ENCODE measurements around the gene NAT10. TPM values are rescaled to one million over a fixed set of nuclear protein-coding genes. Genes with fewer than 3 reads are reported as not detected.

NAT10 gene
- total RNA-seq, 4 donors from 2014 or later = 41.2 to 59.8 (median 48.2) TPM

DNA sequence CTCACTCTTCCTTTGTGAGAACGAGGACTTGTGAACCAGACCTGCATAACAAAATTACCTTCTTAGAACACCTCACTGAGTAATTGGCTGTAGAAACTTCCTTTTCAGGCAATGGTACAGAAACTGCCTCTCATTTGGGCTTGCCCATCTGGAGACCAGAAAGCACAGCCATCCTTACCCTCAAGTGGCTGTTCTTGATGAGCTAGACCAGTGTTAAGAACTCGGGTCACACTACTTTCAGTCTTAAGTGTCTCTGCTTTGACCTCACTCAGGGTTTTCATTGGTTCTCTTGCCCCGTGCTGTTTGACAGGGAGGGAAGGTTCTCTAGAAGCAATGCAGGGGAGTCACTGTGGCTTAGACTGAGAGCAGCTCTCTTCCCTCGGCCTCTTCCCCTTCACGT, 29.3 kb downstream of the NAT10 start:
- TF ChIP-seq CTCF (IDR thresholded peaks at IDR 0.05) (no peak), POLR2A (IDR thresholded peaks at IDR 0.05) (no peak), POLR2AphosphoS5 (IDR thresholded peaks at IDR 0.05) (no peak), EP300 (IDR thresholded peaks at IDR 0.05) (no peak)
- H3K27me3 ChIP-seq = no peaks in the 10 kb centered on the region
- peaks cover 100% of the 10 kb centered on the region for H3K36me3 ChIP-seq
- WGBS = 81% methylated on average over 5 of the region's 5 CpGs
- no peaks in the 10 kb centered on the region for H3K9me3 ChIP-seq
- no peaks in the 10 kb centered on the region for H3K4me1 ChIP-seq
- DNase-seq (ENCODE audit: low spot score in 2 of 2) = no peak
- no peak overlapping the region for H3K4me3 ChIP-seq
- H3K27ac ChIP-seq = no peak overlapping the region

GRCh38 chr11:34135439-34135838, 30.0 kb downstream of the NAT10 start:
- peaks cover 100% of the 10 kb centered on the region for H3K36me3 ChIP-seq
- H3K4me3 ChIP-seq = no peak overlapping the region
- H3K27ac ChIP-seq = no peak overlapping the region
- no peak for TF ChIP-seq POLR2A (IDR thresholded peaks at IDR 0.05)
- no peak for TF ChIP-seq EP300 (IDR thresholded peaks at IDR 0.05)
- no peak for TF ChIP-seq CTCF (IDR thresholded peaks at IDR 0.05)
- TF ChIP-seq POLR2AphosphoS5 (IDR thresholded peaks at IDR 0.05) = no peak
- WGBS = 97% methylated on average over 3 of the region's 3 CpGs
- no peak for DNase-seq (ENCODE audit: low spot score in 2 of 2)
- H3K9me3 ChIP-seq = no peaks in the 10 kb centered on the region
- H3K27me3 ChIP-seq = no peaks in the 10 kb centered on the region
- H3K4me1 ChIP-seq = no peaks in the 10 kb centered on the region

- DNase-seq (ENCODE audit: low spot score in 2 of 2) = no peak
- TF ChIP-seq EP300 (IDR thresholded peaks at IDR 0.05) (no peak), POLR2A (IDR thresholded peaks at IDR 0.05) (no peak), POLR2AphosphoS5 (IDR thresholded peaks at IDR 0.05) (no peak), CTCF (IDR thresholded peaks at IDR 0.05) (no peak)
- H3K36me3 ChIP-seq = peaks cover 100% of the 10 kb centered on the region
- no peaks in the 10 kb centered on the region for H3K9me3 ChIP-seq
- no peaks in the 10 kb centered on the region for H3K27me3 ChIP-seq
- H3K4me3 ChIP-seq = no peak overlapping the region
- H3K4me1 ChIP-seq = no peaks in the 10 kb centered on the region
- no peak overlapping the region for H3K27ac ChIP-seq
- 92% methylated on average over 8 of the region's 8 CpGs for WGBS
Measured at GRCh38 chr11:34136420-34136819, 31.0 kb downstream of the NAT10 start.

DNA sequence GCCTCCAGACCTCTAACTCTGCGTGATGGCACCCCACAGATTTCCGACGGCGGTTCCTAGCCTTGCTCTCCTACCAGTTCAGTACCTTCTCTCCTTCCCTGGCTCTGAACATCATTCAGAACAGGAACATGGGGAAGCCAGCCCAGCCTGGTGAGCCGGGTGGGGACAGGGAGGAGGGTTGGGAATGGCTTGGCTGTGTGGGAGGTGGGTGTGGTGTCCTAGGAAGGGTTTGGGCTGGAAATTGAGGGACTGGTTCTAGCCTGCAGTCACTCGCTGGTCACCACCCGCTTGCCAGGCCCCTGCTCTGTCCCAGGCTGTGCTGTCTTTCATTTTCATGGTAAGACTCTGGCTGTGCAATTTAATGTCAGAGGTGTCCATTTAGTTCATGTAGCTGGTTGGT, 33.9 kb downstream of the NAT10 start:
- H3K4me3 ChIP-seq = no peak overlapping the region
- H3K9me3 ChIP-seq = no peaks in the 10 kb centered on the region
- WGBS = 69% methylated on average over 7 of the region's 7 CpGs
- H3K4me1 ChIP-seq = no peaks in the 10 kb centered on the region
- H3K27me3 ChIP-seq = no peaks in the 10 kb centered on the region
- DNase-seq (ENCODE audit: low spot score in 2 of 2) = no peak
- TF ChIP-seq POLR2A (IDR thresholded peaks at IDR 0.05) (no peak), EP300 (IDR thresholded peaks at IDR 0.05) (no peak), CTCF (IDR thresholded peaks at IDR 0.05) (no peak), POLR2AphosphoS5 (IDR thresholded peaks at IDR 0.05) (no peak)
- no peak overlapping the region for H3K27ac ChIP-seq
- H3K36me3 ChIP-seq = peaks cover 100% of the 10 kb centered on the region

GRCh38 chr11:34140149-34140548, 34.7 kb downstream of the NAT10 start:
- H3K4me1 ChIP-seq = no peaks in the 10 kb centered on the region
- peak in 1 of 2 donors; percentile 48 for DNase-seq (ENCODE audit: low spot score in 2 of 2)
- H3K4me3 ChIP-seq = no peak overlapping the region
- H3K27ac ChIP-seq = no peak overlapping the region
- TF ChIP-seq POLR2A (IDR thresholded peaks at IDR 0.05) = no peak
- TF ChIP-seq POLR2AphosphoS5 (IDR thresholded peaks at IDR 0.05) = no peak
- no peak for TF ChIP-seq EP300 (IDR thresholded peaks at IDR 0.05)
- no peak for TF ChIP-seq CTCF (IDR thresholded peaks at IDR 0.05)
- 90% methylated on average over 6 of the region's 11 CpGs for WGBS
- no peaks in the 10 kb centered on the region for H3K27me3 ChIP-seq
- peaks cover 100% of the 10 kb centered on the region for H3K36me3 ChIP-seq
- no peaks in the 10 kb centered on the region for H3K9me3 ChIP-seq

Data from suprapubic skin (tissue), 4 donors.